Heart left ventricle (tissue), 13 donors: ENCODE data around the gene SPNS2.

ENCODE experiments used
- CTCF ChIP-seq, 12 donors: fragments of 200-600 bp; sonication (generic) in 4 of 12; IDR thresholded peaks; one replicate each; pipeline versions ENCODE4 v1.5.0 to v1.8.0; 2018 to 2022; ENCODE audit warnings: antibody characterized with exemption in 12 of 12, mild to moderate bottlenecking in 5 of 12
- POLR2A ChIP-seq, 2 donors: fragments of 450-650 bp; IDR thresholded peaks; one replicate each; pipeline ENCODE4 v1.6.1; 2017; ENCODE audit warnings: antibody characterized with exemption in 2 of 2, mild to moderate bottlenecking in 2 of 2, moderate library complexity in 2 of 2
- donor health status: ischemic (EF 13 %, LVEDD 7.1; RV severe dilation, severe dysfunction).
- donor health status: DM: no; HTN: yes; CAD: no.
- donor health status: DM: no; HTN: no; CAD: no.
- donor health status: ischemic (EF 25% LVEDD 6.9; RV normal size, moderate dysfunction).
- donor health status: ischemic (EF 25% LVEDD 5.7; RV mildly dilated, moderate dysfunction).
- donor health status: ischemic (EF 35%, LVEDD 5.7; RV mildly dilated, moderate dysfunction).
- donor health status: nonischemic (EF 11% LVEDD 7.7; RV severe dilation, severe dysfunction).
- donor health status: DM: yes; HTN: yes; CAD: no.
- donor health status: PGD.
- donor health status: ischemic (EF 29% LVEDD 5.4; RV normal size, mild dysfunction).
- donor health status: nonischemic (EF 23%, LVEDD 6.1; RV moderate dilation, normal function).

- TF ChIP-seq CTCF (IDR thresholded peaks at IDR 0.05) (peak in 5 of 12 donors; percentile 7 to 29 (median 22)), POLR2A (IDR thresholded peaks at IDR 0.05) (no peak)
Observed at GRCh38 chr17:4541328-4542002, 42.8 kb downstream of the SPNS2 start.
